Progenitor cell of endocrine pancreas (in vitro differentiated cells): ENCODE data around the gene FLOT1. TPM values are rescaled to one million over a fixed set of nuclear protein-coding genes. Genes with fewer than 3 reads are reported as not detected.

Experiments used
- DNase-seq: peaks from one replicate; pipeline ENCODE4 v3.0.0; 2021; ENCODE audit warnings: low spot score; ENCODE audit not compliant: unreplicated experiment
- H3K27ac Mint-ChIP-seq: 2 replicates; pipeline ENCODE4 v1.8.0; 2021; ENCODE audit warnings: mild to moderate bottlenecking, moderate library complexity, mixed read lengths
- H3K27me3 Mint-ChIP-seq: 2 replicates; pipeline ENCODE4 v1.8.0; 2021; ENCODE audit warnings: mixed read lengths
- H3K36me3 Mint-ChIP-seq: 2 replicates; pipeline ENCODE4 v1.8.0; 2022; ENCODE audit warnings: mixed read lengths; ENCODE audit not compliant: insufficient read depth
- H3K4me1 Mint-ChIP-seq: 2 replicates; pipeline ENCODE4 v1.8.0; 2021; ENCODE audit warnings: low read depth, mixed read lengths
- H3K4me3 Mint-ChIP-seq: 2 replicates; pipeline ENCODE4 v1.8.0; 2021; ENCODE audit warnings: low read depth, mild to moderate bottlenecking, moderate library complexity, mixed read lengths
- H3K9me3 Mint-ChIP-seq: 2 replicates; pipeline ENCODE4 v1.8.0; 2021; ENCODE audit warnings: low read depth, mixed read lengths
- CTCF ChIP-seq: fragments of 200-600 bp; sonication (generic); IDR thresholded peaks from one replicate; pipeline ENCODE4 v1.5.0; 2021; ENCODE audit warnings: antibody characterized with exemption, mild to moderate bottlenecking; ENCODE audit not compliant: unreplicated experiment
- total RNA-seq: library from RNA; stranded (reverse); gene quantifications from 2 replicates; pipeline ENCODE4 v1.2.1, GENCODE V29; 2021

Gene FLOT1
- total RNA-seq, 1 donor from 2014 or later = 115 TPM

DNA sequence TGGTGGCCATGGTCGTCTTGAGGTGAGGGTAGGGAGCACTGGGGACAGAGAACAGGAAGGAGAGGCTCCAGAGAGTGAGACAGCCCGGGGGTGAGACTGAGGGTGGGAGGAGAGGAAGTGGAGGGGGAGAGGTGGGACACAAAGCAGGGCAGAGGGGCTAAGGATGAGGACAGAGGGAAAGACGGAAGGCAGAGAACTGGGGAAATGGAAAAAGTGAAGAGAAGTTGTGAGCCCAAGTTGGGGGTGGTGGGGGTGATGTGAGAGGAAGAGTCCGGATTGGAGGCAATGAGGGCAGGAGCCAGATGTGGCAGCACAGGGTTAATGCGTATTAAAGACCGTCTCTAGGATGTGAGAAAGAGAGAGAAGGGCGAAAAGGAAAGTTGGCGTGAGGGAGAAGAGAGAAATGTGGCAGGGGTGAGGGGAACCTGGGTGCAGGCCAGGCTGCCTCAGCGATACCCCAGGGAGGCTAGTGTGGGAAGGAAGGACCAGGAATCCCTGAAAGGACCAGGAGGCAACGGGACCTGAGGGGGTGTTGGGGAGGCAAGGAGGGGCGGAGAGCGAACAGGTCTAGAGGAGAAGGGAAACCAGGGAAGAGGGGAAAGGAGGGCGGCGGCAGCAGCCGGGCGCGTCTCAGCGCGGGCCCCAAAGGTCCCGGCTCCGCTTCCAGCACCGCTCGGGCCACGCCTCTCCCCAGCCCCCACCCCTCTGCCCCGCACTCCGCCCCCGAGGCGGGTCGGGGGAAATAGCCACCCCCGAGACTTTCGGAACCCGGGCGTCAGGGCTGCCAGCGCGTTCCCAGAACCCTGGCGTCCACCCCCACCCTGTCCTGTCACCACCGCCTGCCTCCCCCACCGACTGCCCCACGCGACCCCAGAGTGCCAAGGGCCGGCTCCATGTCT lies 56.2 kb downstream of the FLOT1 start, which contains the start of gene PPP1R18:
Gene PPP1R18, minus strand, starts transcription at position 637 of the 899 bp plus-strand sequence. Its CDS starts 627 bp downstream, at position 10.
- peak within 1 kb of the TSS; percentile 93 for H3K27ac Mint-ChIP-seq
- no peak for TF ChIP-seq CTCF
- DNase-seq = peak; percentile 21
- peaks cover 51% of the 10 kb centered on the region for H3K4me1 Mint-ChIP-seq
- H3K4me3 Mint-ChIP-seq = peak within 1 kb of the TSS; percentile 89
- peaks cover 1% of the 10 kb centered on the region for H3K36me3 Mint-ChIP-seq
- no peaks in the 10 kb centered on the region for H3K9me3 Mint-ChIP-seq
- H3K27me3 Mint-ChIP-seq = no peaks in the 10 kb centered on the region

- DNase-seq = no peak
- Mint-ChIP-seq H3K27ac (no peak overlapping the region), H3K4me1 (peaks cover 47% of the 10 kb centered on the region), H3K4me3 (peak overlapping the region; percentile 89), H3K9me3 (no peaks in the 10 kb centered on the region), H3K36me3 (peaks cover 1% of the 10 kb centered on the region), H3K27me3 (no peaks in the 10 kb centered on the region)
- TF ChIP-seq CTCF = no peak
Measured at GRCh38 chr6:30685157-30686008, 57.1 kb downstream of the FLOT1 start.

DNA sequence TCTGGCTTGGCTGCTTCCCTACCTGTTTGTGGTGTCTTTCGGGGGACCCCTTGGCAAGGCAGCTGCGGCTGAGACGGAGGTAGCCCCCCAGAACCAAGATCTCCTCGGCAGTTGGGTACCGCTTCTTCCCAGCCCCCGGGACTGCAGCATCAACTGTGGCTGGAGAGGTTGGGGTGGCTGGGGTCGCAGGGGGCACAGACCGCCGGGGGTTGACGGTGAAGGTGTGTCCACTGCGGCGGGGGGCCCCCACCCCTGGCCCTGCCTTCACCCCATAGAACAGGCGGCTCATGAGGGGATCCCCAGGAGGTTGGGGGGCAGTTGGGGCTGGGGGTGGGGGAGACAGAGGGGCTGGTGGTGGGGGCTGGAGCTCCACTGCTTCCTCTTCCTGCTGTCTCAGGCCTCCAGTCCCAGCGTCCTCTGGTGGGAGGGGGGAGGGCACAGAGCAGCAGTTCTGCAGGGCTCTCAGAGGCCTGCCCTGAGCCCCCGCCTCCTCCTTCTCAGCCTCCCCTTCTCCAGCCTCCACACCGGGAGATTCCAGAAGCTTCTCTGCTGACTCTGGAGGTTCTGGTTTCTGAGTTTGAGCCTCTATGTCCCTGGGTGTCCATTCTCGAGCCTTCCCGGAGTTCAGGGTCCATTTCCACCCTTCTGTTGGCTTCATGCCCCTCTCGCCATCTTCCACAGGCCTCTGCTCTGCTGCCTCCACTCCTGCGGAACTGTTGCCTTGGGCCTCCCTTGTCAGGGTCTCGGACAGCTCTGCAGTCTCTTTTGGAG lies 57.9 kb downstream of the FLOT1 start:
- Mint-ChIP-seq H3K4me1 (peaks cover 43% of the 10 kb centered on the region), H3K36me3 (peaks cover 1% of the 10 kb centered on the region), H3K4me3 (peak overlapping the region; percentile 57), H3K9me3 (no peaks in the 10 kb centered on the region), H3K27me3 (no peaks in the 10 kb centered on the region), H3K27ac (no peak overlapping the region)
- TF ChIP-seq CTCF = no peak
- DNase-seq = no peak

DNA sequence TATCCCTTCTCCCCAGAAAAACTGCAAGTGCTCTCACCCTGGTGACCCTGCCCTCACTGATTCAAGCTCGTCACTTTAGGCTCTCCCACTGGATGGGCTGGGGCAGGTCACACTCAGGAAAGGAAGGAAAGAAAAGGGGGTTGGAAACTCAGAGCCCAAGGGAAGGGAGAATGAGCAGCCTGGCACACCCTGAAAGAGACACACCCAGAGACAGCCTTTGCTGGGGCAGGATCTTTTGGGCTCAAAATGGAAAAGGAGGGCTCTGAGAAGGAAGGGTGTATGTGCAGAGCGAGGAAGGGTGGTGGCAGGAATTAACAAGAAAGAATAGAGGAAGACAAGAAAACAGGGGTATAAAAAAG lies 58.5 kb downstream of the FLOT1 start:
- Mint-ChIP-seq H3K4me1 (peaks cover 39% of the 10 kb centered on the region), H3K36me3 (peaks cover 4% of the 10 kb centered on the region), H3K27me3 (no peaks in the 10 kb centered on the region), H3K9me3 (no peaks in the 10 kb centered on the region), H3K4me3 (peak overlapping the region; percentile 57), H3K27ac (peak overlapping the region; percentile 75)
- no peak for TF ChIP-seq CTCF
- no peak for DNase-seq
